ENCODE data around the gene SSC5D. TPM values are rescaled to one million over a fixed set of nuclear protein-coding genes. Genes with fewer than 3 reads are reported as not detected.
A peak's percentile ranks its signal among the peaks of the same experiment; 100 is the strongest.
"Not testable (repeated sequence)": the region's sequence is repeated elsewhere in the genome, so short reads cannot be mapped to it uniquely, and the experiment has no call there.

The SSC5D gene
- polyA plus RNA-seq, 1 donor = 4.0 TPM

DNA sequence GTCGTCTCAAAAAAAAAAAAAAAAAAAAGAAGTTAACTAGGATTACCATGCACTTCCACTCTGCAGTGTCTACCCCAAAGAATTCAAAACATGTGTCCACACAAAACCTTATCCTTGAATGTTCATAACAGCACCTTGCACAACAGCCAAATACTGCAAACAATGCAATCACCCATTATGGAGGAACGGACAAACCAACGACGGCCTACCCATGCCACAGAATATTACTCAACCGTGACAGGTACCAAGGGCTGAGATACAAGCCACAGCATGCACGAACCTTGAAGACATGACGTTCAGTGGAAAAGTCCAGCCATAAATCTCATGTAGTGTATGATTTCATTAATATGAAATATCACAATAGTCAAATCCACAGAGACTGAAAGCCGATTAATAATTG is 42.2 kb upstream of the SSC5D start:
- H3K27me3 ChIP-seq (ENCODE audit: control insufficient read depth, insufficient read depth, low read length) = peaks cover 76% of the 10 kb centered on the region
- H3K36me3 ChIP-seq (ENCODE audit: control insufficient read depth, insufficient read depth, low read length) = no peaks in the 10 kb centered on the region
- no peak overlapping the region for H3K27ac ChIP-seq (ENCODE audit: low read length)
- no peak overlapping the region for H3K4me3 ChIP-seq (ENCODE audit: low read length)
- H3K4me1 ChIP-seq (ENCODE audit: control insufficient read depth, insufficient read depth, low read length) = no peaks in the 10 kb centered on the region
- WGBS (ENCODE audit: insufficient coverage, low lambda C conversion rate) = no CpG with 5 or more reads among the region's 8 CpGs
- no peak for DNase-seq
- peaks cover 9% of the 10 kb centered on the region for H3K9me3 ChIP-seq (ENCODE audit: control insufficient read depth, low read depth, low read length)

DNA sequence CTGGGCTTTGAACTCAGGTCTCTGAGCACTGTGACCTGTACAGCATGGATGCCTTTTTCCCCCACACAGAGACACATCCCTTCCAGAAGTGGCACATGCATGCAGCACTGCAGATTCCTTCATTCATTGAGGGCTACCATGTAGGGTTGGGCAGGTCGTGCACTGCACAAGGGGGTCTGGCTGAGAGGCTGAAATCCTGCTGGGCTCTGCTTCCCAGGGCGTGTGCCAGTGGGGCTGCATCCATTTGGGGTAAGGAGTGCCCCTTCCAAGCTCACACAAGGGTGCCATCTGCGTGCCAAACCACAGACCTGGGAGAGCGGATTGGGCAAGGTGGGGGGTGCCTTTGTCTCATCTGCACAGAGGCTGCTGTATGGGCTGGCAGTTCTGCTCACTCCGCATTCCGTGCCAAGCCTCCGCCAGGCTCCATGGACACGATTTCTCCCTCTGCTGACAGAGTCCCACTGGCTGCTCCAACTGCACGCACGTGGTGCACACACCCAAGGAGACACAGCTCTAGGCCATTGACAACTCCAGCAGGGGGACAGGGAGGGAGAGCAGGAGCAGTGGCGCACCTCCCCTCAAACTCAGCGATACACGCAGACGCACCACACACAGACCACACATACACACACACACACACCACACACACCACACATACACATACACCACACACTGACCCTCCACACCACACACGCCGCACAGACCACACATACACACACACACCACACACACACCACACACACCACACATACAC is 40.6 kb upstream of the SSC5D start:
- Histone ChIP-seq H3K36me3 (ENCODE audit: control insufficient read depth, insufficient read depth, low read length) (no peaks in the 10 kb centered on the region), H3K27me3 (ENCODE audit: control insufficient read depth, insufficient read depth, low read length) (peaks cover 79% of the 10 kb centered on the region), H3K4me3 (ENCODE audit: low read length) (no peak overlapping the region), H3K27ac (ENCODE audit: low read length) (no peak overlapping the region), H3K4me1 (ENCODE audit: control insufficient read depth, insufficient read depth, low read length) (no peaks in the 10 kb centered on the region), H3K9me3 (ENCODE audit: control insufficient read depth, low read depth, low read length) (peaks cover 9% of the 10 kb centered on the region)
- WGBS (ENCODE audit: insufficient coverage, low lambda C conversion rate) = no CpG with 5 or more reads among the region's 16 CpGs
- no peak for DNase-seq

DNA sequence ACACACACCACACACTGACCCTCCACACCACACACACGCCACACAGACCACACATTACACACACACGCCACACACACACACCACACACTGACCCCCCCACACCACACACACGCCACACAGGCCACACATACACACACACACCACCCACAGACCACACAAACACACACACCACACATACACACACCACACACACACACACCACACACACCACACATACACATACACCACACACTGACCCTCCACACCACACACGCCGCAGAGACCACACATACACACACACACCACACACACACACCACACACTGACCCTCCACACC is 40.1 kb upstream of the SSC5D start:
- H3K9me3 ChIP-seq (ENCODE audit: control insufficient read depth, low read depth, low read length); H3K4me3 ChIP-seq (ENCODE audit: low read length); H3K4me1 ChIP-seq (ENCODE audit: control insufficient read depth, insufficient read depth, low read length); H3K27ac ChIP-seq (ENCODE audit: low read length); DNase-seq; H3K36me3 ChIP-seq (ENCODE audit: control insufficient read depth, insufficient read depth, low read length): not testable (repeated sequence)
- WGBS (ENCODE audit: insufficient coverage, low lambda C conversion rate) = no CpG with 5 or more reads among the region's 5 CpGs
- H3K27me3 ChIP-seq (ENCODE audit: control insufficient read depth, insufficient read depth, low read length) = peaks cover 76% of the 10 kb centered on the region

DNA sequence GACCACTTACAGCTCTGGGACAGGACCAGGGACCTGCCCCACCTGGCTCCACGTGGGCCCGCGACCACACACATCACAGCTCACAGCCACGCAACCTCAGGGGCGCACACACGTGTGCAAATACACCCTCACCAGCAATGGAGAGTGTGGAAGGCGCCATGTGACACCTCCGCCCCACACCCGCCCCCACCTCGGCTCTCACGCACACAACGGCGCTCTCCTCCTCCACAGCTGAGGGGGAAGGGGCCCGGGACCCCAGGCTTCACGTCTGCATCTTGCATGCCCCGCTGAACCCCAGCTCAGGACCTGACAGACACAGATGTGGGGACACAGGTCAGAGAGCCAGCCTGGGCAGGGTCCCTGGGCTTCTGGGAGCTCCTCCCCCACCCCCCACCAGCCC is 38.8 kb upstream of the SSC5D start:
- WGBS (ENCODE audit: insufficient coverage, low lambda C conversion rate) = no CpG with 5 or more reads among the region's 16 CpGs
- no peak overlapping the region for H3K4me3 ChIP-seq (ENCODE audit: low read length)
- H3K27me3 ChIP-seq (ENCODE audit: control insufficient read depth, insufficient read depth, low read length) = peaks cover 65% of the 10 kb centered on the region
- H3K27ac ChIP-seq (ENCODE audit: low read length) = no peak overlapping the region
- peaks cover 8% of the 10 kb centered on the region for H3K4me1 ChIP-seq (ENCODE audit: control insufficient read depth, insufficient read depth, low read length)
- H3K36me3 ChIP-seq (ENCODE audit: control insufficient read depth, insufficient read depth, low read length) = peaks cover 4% of the 10 kb centered on the region
- no peak for DNase-seq
- peaks cover 9% of the 10 kb centered on the region for H3K9me3 ChIP-seq (ENCODE audit: control insufficient read depth, low read depth, low read length)

DNA sequence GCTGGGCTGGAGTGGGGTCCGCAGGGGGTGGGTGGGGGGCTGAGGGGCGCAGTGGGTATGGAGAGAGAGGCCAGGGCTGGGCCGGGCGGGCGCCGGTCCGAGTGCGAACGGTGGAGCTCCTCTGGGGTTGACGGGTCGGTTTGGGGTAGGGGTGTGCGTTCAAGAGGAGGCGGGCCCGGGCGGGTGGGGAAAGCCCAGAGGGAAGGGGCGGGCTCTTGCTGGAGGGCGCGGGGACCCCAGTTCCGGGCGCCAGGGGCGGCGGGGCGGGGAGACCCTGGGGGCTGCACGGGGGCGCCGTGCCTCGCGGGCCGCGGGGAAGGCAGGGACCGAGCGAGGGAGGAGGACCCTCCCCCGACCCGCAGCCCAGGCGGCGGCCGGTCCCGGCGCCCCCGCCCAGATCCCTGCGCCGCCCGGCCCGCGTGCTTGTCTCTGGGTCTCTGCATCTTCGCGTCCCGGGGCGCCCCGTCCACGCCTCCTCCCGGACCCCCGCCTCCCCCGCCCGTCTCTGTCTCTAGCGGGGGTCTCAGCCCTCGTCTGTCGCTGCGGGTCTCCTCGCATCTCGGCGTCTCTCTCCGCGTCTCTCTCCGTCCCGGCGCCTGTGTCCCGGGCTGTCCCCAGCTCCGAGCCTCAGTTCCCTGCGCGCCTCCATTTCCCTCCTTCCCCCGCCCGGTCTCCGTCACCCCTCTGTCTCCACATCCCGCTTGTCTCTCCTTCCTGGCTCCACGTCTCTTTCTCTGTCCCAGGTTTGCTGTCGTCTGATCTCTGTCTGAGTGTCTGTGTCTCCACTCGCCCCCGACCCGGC is 36.9 kb upstream of the SSC5D start:
- Histone ChIP-seq H3K36me3 (ENCODE audit: control insufficient read depth, insufficient read depth, low read length) (peaks cover 9% of the 10 kb centered on the region), H3K27me3 (ENCODE audit: control insufficient read depth, insufficient read depth, low read length) (peaks cover 49% of the 10 kb centered on the region), H3K9me3 (ENCODE audit: control insufficient read depth, low read depth, low read length) (peaks cover 9% of the 10 kb centered on the region), H3K4me1 (ENCODE audit: control insufficient read depth, insufficient read depth, low read length) (peaks cover 8% of the 10 kb centered on the region), H3K4me3 (ENCODE audit: low read length) (no peak overlapping the region), H3K27ac (ENCODE audit: low read length) (no peak overlapping the region)
- 0% methylated on average over 4 of the region's 80 CpGs for WGBS (ENCODE audit: insufficient coverage, low lambda C conversion rate)
- DNase-seq = no peak

DNA sequence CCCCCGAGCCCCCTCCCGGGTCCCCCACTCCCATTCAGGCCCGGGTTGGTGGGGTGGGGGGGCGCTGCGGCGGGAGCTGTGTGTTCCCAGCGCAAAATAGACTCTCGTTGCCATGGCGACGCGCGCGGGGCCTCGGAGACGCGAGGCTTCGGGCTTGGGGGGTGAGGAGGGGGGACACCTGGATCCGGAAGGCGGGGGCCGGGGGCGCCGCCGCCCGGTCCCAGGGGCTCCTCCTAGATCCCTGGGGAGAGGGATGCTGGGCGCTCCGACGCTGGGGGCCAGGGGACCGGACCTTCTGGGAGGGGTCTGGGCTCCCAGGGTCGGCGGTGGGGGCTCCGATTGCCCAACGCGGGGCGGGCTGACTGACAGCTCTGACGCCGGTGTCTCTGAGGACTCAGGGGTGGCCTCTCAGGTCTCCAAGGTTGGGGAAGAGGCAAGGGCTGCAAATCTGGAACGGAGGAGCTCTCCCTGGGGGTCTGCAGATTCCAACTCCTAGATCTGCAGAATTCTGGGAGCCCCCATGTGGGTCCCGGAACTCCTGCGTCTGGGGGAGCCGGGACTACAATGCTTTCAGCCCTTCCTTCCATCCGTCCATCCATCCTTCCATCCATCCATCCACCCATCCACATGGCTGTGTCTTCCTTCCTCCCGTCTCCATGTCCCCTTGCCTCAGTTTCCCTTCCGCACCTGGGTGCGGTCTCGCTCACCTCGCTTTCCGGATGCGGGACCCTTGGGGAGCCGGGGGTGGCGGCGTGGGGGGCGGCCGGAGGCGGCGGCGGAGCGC is 36.1 kb upstream of the SSC5D start:
- peaks cover 8% of the 10 kb centered on the region for H3K4me1 ChIP-seq (ENCODE audit: control insufficient read depth, insufficient read depth, low read length)
- peaks cover 9% of the 10 kb centered on the region for H3K9me3 ChIP-seq (ENCODE audit: control insufficient read depth, low read depth, low read length)
- no peak for DNase-seq
- no CpG with 5 or more reads among the region's 57 CpGs for WGBS (ENCODE audit: insufficient coverage, low lambda C conversion rate)
- peaks cover 11% of the 10 kb centered on the region for H3K36me3 ChIP-seq (ENCODE audit: control insufficient read depth, insufficient read depth, low read length)
- peak overlapping the region; percentile 7 for H3K4me3 ChIP-seq (ENCODE audit: low read length)
- no peak overlapping the region for H3K27ac ChIP-seq (ENCODE audit: low read length)
- peaks cover 43% of the 10 kb centered on the region for H3K27me3 ChIP-seq (ENCODE audit: control insufficient read depth, insufficient read depth, low read length)

DNA sequence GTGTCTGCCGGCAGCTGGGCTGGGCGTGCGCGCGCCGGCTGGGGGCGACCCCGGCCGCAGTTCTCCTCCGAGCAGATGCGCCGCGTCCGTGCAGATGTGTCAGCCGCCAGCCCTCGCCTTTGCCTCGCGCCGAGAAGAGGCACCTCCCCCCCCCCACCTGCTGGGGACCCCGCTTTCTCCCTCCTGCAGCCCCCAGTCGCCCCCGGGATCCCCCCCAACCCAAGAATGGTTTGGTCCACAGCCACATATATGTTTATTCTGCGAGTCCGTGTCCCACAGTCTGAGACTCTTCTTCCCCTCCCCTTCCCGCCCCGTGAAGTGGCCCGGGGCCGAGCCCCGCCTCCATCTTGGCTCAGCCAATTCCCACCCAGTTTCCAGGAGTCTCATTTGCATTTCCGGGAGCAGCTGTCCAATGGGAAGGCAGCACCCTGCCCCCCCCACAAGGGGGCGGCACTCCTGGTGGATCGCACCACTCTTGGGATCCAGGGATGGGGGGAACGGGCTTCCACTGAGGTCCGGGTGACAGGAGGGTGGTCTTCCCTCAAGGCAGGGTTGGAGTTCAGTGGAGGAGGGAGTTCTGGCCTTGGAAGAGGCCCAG is 35.4 kb upstream of the SSC5D start:
- WGBS (ENCODE audit: insufficient coverage, low lambda C conversion rate) = no CpG with 5 or more reads among the region's 34 CpGs
- peak; percentile 79 to 82 for DNase-seq
- peaks cover 9% of the 10 kb centered on the region for H3K9me3 ChIP-seq (ENCODE audit: control insufficient read depth, low read depth, low read length)
- H3K27me3 ChIP-seq (ENCODE audit: control insufficient read depth, insufficient read depth, low read length) = peaks cover 36% of the 10 kb centered on the region
- peaks cover 11% of the 10 kb centered on the region for H3K36me3 ChIP-seq (ENCODE audit: control insufficient read depth, insufficient read depth, low read length)
- peaks cover 8% of the 10 kb centered on the region for H3K4me1 ChIP-seq (ENCODE audit: control insufficient read depth, insufficient read depth, low read length)
- no peak overlapping the region for H3K4me3 ChIP-seq (ENCODE audit: low read length)
- H3K27ac ChIP-seq (ENCODE audit: low read length) = no peak overlapping the region

DNA sequence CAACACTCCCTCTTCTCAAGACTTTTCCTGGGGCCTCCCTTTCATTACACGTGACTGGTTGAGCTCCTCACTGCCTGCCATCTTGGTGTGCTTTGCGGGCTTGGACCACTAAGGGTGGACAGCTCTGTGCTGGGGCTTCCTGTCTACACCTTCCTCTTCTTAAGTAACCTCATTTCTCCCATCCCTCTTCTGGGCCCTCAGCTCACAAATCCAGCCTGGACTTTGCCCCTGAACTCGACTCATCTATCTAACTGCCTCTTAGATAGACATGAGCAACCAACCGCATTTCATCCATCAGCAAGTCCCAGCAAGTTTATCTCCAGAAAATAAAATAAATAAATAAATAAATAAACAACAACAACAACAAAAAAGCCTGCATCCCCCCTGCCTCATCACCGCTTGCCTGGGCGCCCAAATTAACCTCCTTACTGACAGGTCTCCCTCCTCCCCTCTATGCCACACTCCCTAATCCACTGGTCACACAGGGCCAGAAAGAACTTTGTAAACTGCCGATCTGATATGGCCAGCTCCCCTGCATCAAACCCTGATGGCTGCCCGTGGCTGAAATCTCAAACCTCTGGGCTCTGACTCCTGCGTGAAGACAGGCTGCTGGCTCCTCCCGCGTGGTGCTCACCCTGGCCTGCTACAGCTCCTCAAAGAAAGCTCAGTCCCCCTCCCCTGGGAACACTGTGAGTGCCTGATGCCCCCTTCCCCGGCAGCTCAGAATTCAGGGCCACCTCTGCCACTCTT is 34.5 kb upstream of the SSC5D start:
- Histone ChIP-seq H3K9me3 (ENCODE audit: control insufficient read depth, low read depth, low read length) (peaks cover 9% of the 10 kb centered on the region), H3K27me3 (ENCODE audit: control insufficient read depth, insufficient read depth, low read length) (peaks cover 36% of the 10 kb centered on the region), H3K27ac (ENCODE audit: low read length) (no peak overlapping the region), H3K4me3 (ENCODE audit: low read length) (no peak overlapping the region), H3K4me1 (ENCODE audit: control insufficient read depth, insufficient read depth, low read length) (peaks cover 8% of the 10 kb centered on the region), H3K36me3 (ENCODE audit: control insufficient read depth, insufficient read depth, low read length) (peaks cover 11% of the 10 kb centered on the region)
- 88% methylated on average over 2 of the region's 12 CpGs for WGBS (ENCODE audit: insufficient coverage, low lambda C conversion rate)
- DNase-seq = peak in 1 of 2 donors; percentile 59

DNA sequence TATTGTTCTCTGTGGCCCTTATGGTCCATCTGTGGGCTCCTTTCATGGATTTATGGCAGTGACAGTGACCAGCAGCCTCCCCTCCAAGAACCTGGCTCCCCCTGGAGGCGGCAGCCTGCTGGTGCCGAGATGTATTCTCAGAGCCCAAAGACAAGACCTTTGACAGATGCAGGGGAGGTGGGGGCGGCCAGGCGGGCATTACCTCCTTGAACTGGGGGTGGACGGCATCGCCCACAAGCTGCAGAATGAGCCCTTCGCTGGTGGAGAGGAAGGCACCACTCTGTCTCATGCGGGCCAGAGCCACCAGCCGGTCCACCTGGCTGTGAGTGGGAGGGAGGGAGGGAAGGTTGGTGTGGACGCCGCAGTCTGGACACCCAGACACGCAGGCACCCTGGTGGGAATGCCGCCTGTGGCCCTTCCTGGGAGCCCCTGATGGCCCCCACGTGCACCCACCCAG is 33.4 kb upstream of the SSC5D start:
- peaks cover 3% of the 10 kb centered on the region for H3K9me3 ChIP-seq (ENCODE audit: control insufficient read depth, low read depth, low read length)
- peaks cover 11% of the 10 kb centered on the region for H3K36me3 ChIP-seq (ENCODE audit: control insufficient read depth, insufficient read depth, low read length)
- WGBS (ENCODE audit: insufficient coverage, low lambda C conversion rate) = no CpG with 5 or more reads among the region's 14 CpGs
- no peak overlapping the region for H3K4me3 ChIP-seq (ENCODE audit: low read length)
- no peak overlapping the region for H3K27ac ChIP-seq (ENCODE audit: low read length)
- peaks cover 27% of the 10 kb centered on the region for H3K27me3 ChIP-seq (ENCODE audit: control insufficient read depth, insufficient read depth, low read length)
- DNase-seq = no peak
- H3K4me1 ChIP-seq (ENCODE audit: control insufficient read depth, insufficient read depth, low read length) = peaks cover 12% of the 10 kb centered on the region
